ENCODE results near the gene CYP26A1.

CYP26A1 gene

GRCh38 chr10:93088466-93088865 is 14.8 kb downstream of the CYP26A1 start:
- Histone ChIP-seq H3K9ac (ENCODE audit: low read depth, low read length, poor library complexity, severe bottlenecking) (no peak overlapping the region), H3K4me1 (ENCODE audit: insufficient read depth, low read length, poor library complexity, severe bottlenecking) (no peaks in the 10 kb centered on the region), H3K4me2 (ENCODE audit: low read depth, low read length, poor library complexity, severe bottlenecking) (no peak overlapping the region), H3K79me2 (ENCODE audit: insufficient read depth, low read length) (no peaks in the 10 kb centered on the region), H2AFZ (ENCODE audit: low read length) (no peak overlapping the region), H4K20me1 (ENCODE audit: insufficient read depth, low read length, poor library complexity, severe bottlenecking) (no peaks in the 10 kb centered on the region), H3K9me3 (ENCODE audit: insufficient read depth, low read depth, low read length) (no peaks in the 10 kb centered on the region), H3K9me2 (replicated peaks; ENCODE audit: low read depth, low read length) (no peaks in the 10 kb centered on the region), H3K4me3 (ENCODE audit: low read length, poor library complexity, severe bottlenecking) (no peak overlapping the region), H3F3A (ENCODE audit: low read depth) (no peaks in the 10 kb centered on the region), H3K36me3 (ENCODE audit: insufficient read depth, low read length) (no peaks in the 10 kb centered on the region), H3K27me3 (ENCODE audit: insufficient read depth, low read length, poor library complexity, severe bottlenecking) (no peaks in the 10 kb centered on the region)
- TF ChIP-seq EZH2phosphoT487 (IDR thresholded peaks at IDR 0.05; ENCODE audit: borderline replicate concordance) (no peak), CTCF (conservative IDR thresholded peaks at IDR 0.05; ENCODE audit: low read length) (no peak)

- Histone ChIP-seq H3K4me2 (ENCODE audit: low read depth, low read length, poor library complexity, severe bottlenecking) (no peak overlapping the region), H3K4me1 (ENCODE audit: insufficient read depth, low read length, poor library complexity, severe bottlenecking) (no peaks in the 10 kb centered on the region), H3K9me3 (ENCODE audit: insufficient read depth, low read depth, low read length) (no peaks in the 10 kb centered on the region), H3K36me3 (ENCODE audit: insufficient read depth, low read length) (no peaks in the 10 kb centered on the region), H3K9me2 (replicated peaks; ENCODE audit: low read depth, low read length) (no peaks in the 10 kb centered on the region), H3K9ac (ENCODE audit: low read depth, low read length, poor library complexity, severe bottlenecking) (no peak overlapping the region), H2AFZ (ENCODE audit: low read length) (no peak overlapping the region), H3K27me3 (ENCODE audit: insufficient read depth, low read length, poor library complexity, severe bottlenecking) (no peaks in the 10 kb centered on the region), H3F3A (ENCODE audit: low read depth) (no peaks in the 10 kb centered on the region), H4K20me1 (ENCODE audit: insufficient read depth, low read length, poor library complexity, severe bottlenecking) (no peaks in the 10 kb centered on the region), H3K79me2 (ENCODE audit: insufficient read depth, low read length) (no peaks in the 10 kb centered on the region), H3K4me3 (ENCODE audit: low read length, poor library complexity, severe bottlenecking) (no peak overlapping the region)
- TF ChIP-seq EZH2phosphoT487 (IDR thresholded peaks at IDR 0.05; ENCODE audit: borderline replicate concordance) = no peak
- TF ChIP-seq CTCF (conservative IDR thresholded peaks at IDR 0.05; ENCODE audit: low read length) = no peak
These were observed 16.9 kb downstream of the CYP26A1 start for GRCh38 chr10:93090619-93091018.

- no peaks in the 10 kb centered on the region for H3F3A ChIP-seq (ENCODE audit: low read depth)
- no peaks in the 10 kb centered on the region for H3K9me2 ChIP-seq (replicated peaks; ENCODE audit: low read depth, low read length)
- H3K4me2 ChIP-seq (ENCODE audit: low read depth, low read length, poor library complexity, severe bottlenecking) = no peak overlapping the region
- H3K4me1 ChIP-seq (ENCODE audit: insufficient read depth, low read length, poor library complexity, severe bottlenecking) = no peaks in the 10 kb centered on the region
- H3K79me2 ChIP-seq (ENCODE audit: insufficient read depth, low read length) = no peaks in the 10 kb centered on the region
- no peak overlapping the region for H3K9ac ChIP-seq (ENCODE audit: low read depth, low read length, poor library complexity, severe bottlenecking)
- no peak overlapping the region for H3K4me3 ChIP-seq (ENCODE audit: low read length, poor library complexity, severe bottlenecking)
- no peaks in the 10 kb centered on the region for H3K27me3 ChIP-seq (ENCODE audit: insufficient read depth, low read length, poor library complexity, severe bottlenecking)
- H3K36me3 ChIP-seq (ENCODE audit: insufficient read depth, low read length) = no peaks in the 10 kb centered on the region
- TF ChIP-seq CTCF (conservative IDR thresholded peaks at IDR 0.05; ENCODE audit: low read length) (no peak), EZH2phosphoT487 (IDR thresholded peaks at IDR 0.05; ENCODE audit: borderline replicate concordance) (no peak)
- H2AFZ ChIP-seq (ENCODE audit: low read length) = no peak overlapping the region
- no peaks in the 10 kb centered on the region for H4K20me1 ChIP-seq (ENCODE audit: insufficient read depth, low read length, poor library complexity, severe bottlenecking)
- H3K9me3 ChIP-seq (ENCODE audit: insufficient read depth, low read depth, low read length) = no peaks in the 10 kb centered on the region
These were observed 18.3 kb downstream of the CYP26A1 start for GRCh38 chr10:93091960-93092359.

Data from Loucy (cell line).